RWPE2 (cell line): Measurements from ENCODE around the gene KRT1.

Experiments
- ATAC-seq: fragments of 200-7000 bp; cut with Tn5 transposase; 3 replicates; pipeline ENCODE4 v1.9.1; 2021; ENCODE audit warnings: low read depth
- DNase-seq: peaks from one replicate; pipeline ENCODE4 v3.0.0-alpha.2; 2020; ENCODE audit warnings: low spot score
- H3K27ac ChIP-seq: fragments of 450-650 bp; 2 replicates; pipeline ENCODE4 v1.5.1; 2017; ENCODE audit warnings: mild to moderate bottlenecking; ENCODE audit not compliant: poor library complexity, severe bottlenecking
- H3K27me3 ChIP-seq: fragments of 250-450 bp; sonication (Bioruptor Pico); 2 replicates; pipeline ENCODE4 v1.5.1; 2021; ENCODE audit warnings: mild to moderate bottlenecking, moderate library complexity; ENCODE audit not compliant: insufficient read depth, poor library complexity, severe bottlenecking
- H3K36me3 ChIP-seq: fragments of 250-450 bp; sonication (Bioruptor Pico); 2 replicates; pipeline ENCODE4 v1.5.1; 2020; ENCODE audit warnings: low read depth, mild to moderate bottlenecking, moderate library complexity
- H3K4me1 ChIP-seq: fragments of 250-450 bp; sonication (Bioruptor Pico); 2 replicates; pipeline ENCODE4 v1.5.1; 2021; ENCODE audit warnings: mild to moderate bottlenecking, moderate library complexity; ENCODE audit not compliant: insufficient read depth, poor library complexity, severe bottlenecking
- H3K4me3 ChIP-seq: fragments of 250-450 bp; sonication (Bioruptor Pico); 2 replicates; pipeline ENCODE4 v1.5.1; 2021; ENCODE audit warnings: mild to moderate bottlenecking, moderate library complexity; ENCODE audit not compliant: severe bottlenecking
- H3K9me3 ChIP-seq: fragments of 250-450 bp; sonication (Bioruptor Pico); 2 replicates; pipeline ENCODE4 v1.5.1; 2021; ENCODE audit warnings: mild to moderate bottlenecking, moderate library complexity; ENCODE audit not compliant: severe bottlenecking
- CTCF ChIP-seq: fragments of 450-650 bp; IDR thresholded peaks from one replicate; pipeline ENCODE4 v1.5.1; 2017; ENCODE audit warnings: mild to moderate bottlenecking, moderate library complexity; ENCODE audit not compliant: poor library complexity, severe bottlenecking

The KRT1 gene

GRCh38 chr12:52696588-52696987 lies 16.4 kb upstream of the KRT1 start:
- Histone ChIP-seq H3K4me1 (no peaks in the 10 kb centered on the region), H3K4me3 (no peak overlapping the region), H3K9me3 (no peaks in the 10 kb centered on the region), H3K27me3 (peaks cover 4% of the 10 kb centered on the region), H3K27ac (no peak overlapping the region), H3K36me3 (no peaks in the 10 kb centered on the region)
- no peak for DNase-seq
- TF ChIP-seq CTCF: no peak
- no peak for ATAC-seq

- no peak overlapping the region for H3K27ac ChIP-seq
- ATAC-seq (no peak), DNase-seq (no peak)
- H3K4me1 ChIP-seq: no peaks in the 10 kb centered on the region
- H3K36me3 ChIP-seq: no peaks in the 10 kb centered on the region
- H3K4me3 ChIP-seq: no peak overlapping the region
- no peak for TF ChIP-seq CTCF
- H3K27me3 ChIP-seq: peaks cover 4% of the 10 kb centered on the region
- H3K9me3 ChIP-seq: no peaks in the 10 kb centered on the region
Measured at GRCh38 chr12:52695039-52695438, 14.8 kb upstream of the KRT1 start.

GRCh38 chr12:52694151-52694550 lies 13.9 kb upstream of the KRT1 start:
- DNase-seq (no peak), ATAC-seq (no peak)
- Histone ChIP-seq H3K4me1 (no peaks in the 10 kb centered on the region), H3K27me3 (peaks cover 4% of the 10 kb centered on the region), H3K36me3 (no peaks in the 10 kb centered on the region), H3K4me3 (no peak overlapping the region), H3K9me3 (no peaks in the 10 kb centered on the region), H3K27ac (no peak overlapping the region)
- TF ChIP-seq CTCF: no peak

- H3K4me3 ChIP-seq: no peak overlapping the region
- H3K9me3 ChIP-seq: no peaks in the 10 kb centered on the region
- H3K4me1 ChIP-seq: no peaks in the 10 kb centered on the region
- H3K36me3 ChIP-seq: no peaks in the 10 kb centered on the region
- no peak overlapping the region for H3K27ac ChIP-seq
- ATAC-seq (no peak), DNase-seq (no peak)
- peaks cover 4% of the 10 kb centered on the region for H3K27me3 ChIP-seq
- no peak for TF ChIP-seq CTCF
Measured at GRCh38 chr12:52693261-52693660, 13.1 kb upstream of the KRT1 start.

GRCh38 chr12:52692254-52692653 lies 12.0 kb upstream of the KRT1 start:
- peaks cover 4% of the 10 kb centered on the region for H3K27me3 ChIP-seq
- no peak overlapping the region for H3K4me3 ChIP-seq
- no peaks in the 10 kb centered on the region for H3K9me3 ChIP-seq
- H3K4me1 ChIP-seq: peaks cover 7% of the 10 kb centered on the region
- ATAC-seq: no peak
- H3K27ac ChIP-seq: no peak overlapping the region
- no peaks in the 10 kb centered on the region for H3K36me3 ChIP-seq
- DNase-seq: no peak
- no peak for TF ChIP-seq CTCF
